A673 (cell line): ENCODE results near the gene HEXD. TPM values are rescaled to one million over a fixed set of nuclear protein-coding genes. Genes with fewer than 3 reads are reported as not detected.
A peak's percentile ranks its signal among the peaks of the same experiment; 100 is the strongest.

Experiments
- BruUV-seq: library from RNA; stranded (reverse); fragments of 400-500 nt; replicated peaks from 2 replicates; lab custom pipeline; 2021; lab: Mats Ljungman, UMichigan
- CTCF ChIA-PET: fragments of 300-600 bp; sonication (Branson Sonifier 250); formaldehyde crosslinking; loops from one replicate; lab custom pipeline; 2022; ENCODE audit warnings: antibody characterized with exemption; lab: Charles Lee
- POLR2A ChIA-PET: fragments of 300-600 bp; sonication (Branson Sonifier 250); formaldehyde crosslinking; loops from one replicate; lab custom pipeline; 2022; ENCODE audit warnings: antibody characterized with exemption; ENCODE audit not compliant: low non-redundant PET; lab: Charles Lee
- DNase-seq: peaks from one replicate; pipeline ENCODE4 v3.0.0-alpha.2; 2015; ENCODE audit warnings: low spot score
- H3K27ac ChIP-seq: fragments of 200-600 bp; sonication (generic); 2 replicates; pipeline ENCODE4 v1.5.1; 2016; ENCODE audit warnings: mixed run types, low read depth, mild to moderate bottlenecking, mixed read lengths, antibody characterized with exemption, low read length; ENCODE audit not compliant: poor library complexity, severe bottlenecking
- H3K27me3 ChIP-seq: fragments of 200-600 bp; sonication (generic); replicated peaks from 2 replicates; pipeline ENCODE4 v1.6.1; 2017; ENCODE audit warnings: mixed run types, low read depth, mild to moderate bottlenecking, mixed read lengths, antibody characterized with exemption, low read length; ENCODE audit not compliant: insufficient read depth, poor library complexity
- H3K36me3 ChIP-seq: fragments of 200-600 bp; sonication (generic); 2 replicates; pipeline ENCODE4 v1.6.1; 2016; ENCODE audit warnings: mixed run types, mild to moderate bottlenecking, mixed read lengths, antibody characterized with exemption, low read length; ENCODE audit not compliant: insufficient read depth, poor library complexity, severe bottlenecking
- H3K4me1 ChIP-seq: fragments of 200-600 bp; sonication (generic); 2 replicates; pipeline ENCODE4 v1.6.1; 2017; ENCODE audit warnings: mixed run types, mild to moderate bottlenecking, mixed read lengths, antibody characterized with exemption, low read length; ENCODE audit not compliant: insufficient read depth, poor library complexity, severe bottlenecking
- H3K4me3 ChIP-seq: fragments of 200-600 bp; sonication (generic); 2 replicates; pipeline ENCODE4 v1.5.1; 2016; ENCODE audit warnings: low read depth, mixed run types, mild to moderate bottlenecking, mixed read lengths, low read length; ENCODE audit not compliant: poor library complexity, severe bottlenecking
- H3K9me3 ChIP-seq: fragments of 200-600 bp; sonication (generic); 2 replicates; pipeline ENCODE4 v1.6.1; 2016; ENCODE audit warnings: mixed run types, low read depth, mild to moderate bottlenecking, mixed read lengths, antibody characterized with exemption, low read length; ENCODE audit not compliant: poor library complexity, severe bottlenecking
- CTCF ChIP-seq: fragments of 300-800, 200-600 bp; sonication (generic); conservative IDR thresholded peaks from 2 replicates; pipeline ENCODE4 v1.5.1; 2017; ENCODE audit warnings: low read depth, mild to moderate bottlenecking, antibody characterized with exemption, low read length, moderate library complexity, mixed read lengths
- EZH2 ChIP-seq: fragments of 200-600 bp; sonication (generic); IDR thresholded peaks from 2 replicates; pipeline ENCODE4 v1.6.1; 2017; ENCODE audit warnings: borderline replicate concordance, low read depth, mild to moderate bottlenecking, mixed read lengths, antibody characterized with exemption, low read length; ENCODE audit not compliant: poor library complexity, severe bottlenecking
- intact Hi-C: fragments of 100-400 bp; cut with micrococcal nuclease; formaldehyde crosslinking; loops from one replicate; pipeline ENCODE4 v1.10.0; 2022; ENCODE audit not compliant: unreplicated experiment
- total RNA-seq: library from RNA; stranded (reverse); gene quantifications from 2 replicates; pipeline ENCODE4 v1.2.3, GENCODE V29; 2021

Gene HEXD
- total RNA-seq, 1 experiment from 2014 or later = 20.1 TPM

GRCh38 chr17:82439829-82440365, 21.8 kb downstream of the HEXD start:
- intact Hi-C loops = no loop called here
- POLR2A ChIA-PET = no interaction called here

GRCh38 chr17:82440469-82440981, 22.4 kb downstream of the HEXD start:
- Histone ChIP-seq H3K4me1 (peaks cover 10% of the 10 kb centered on the region), H3K27me3 (no peaks in the 10 kb centered on the region), H3K4me3 (no peak overlapping the region), H3K27ac (no peak overlapping the region), H3K9me3 (no peaks in the 10 kb centered on the region), H3K36me3 (peaks cover 6% of the 10 kb centered on the region)
- ChIA-PET POLR2A (no interaction called here), CTCF (no interaction called here)
- DNase-seq = no peak
- intact Hi-C loops = no loop called here
- BruUV-seq = no TSS peak
- TF ChIP-seq CTCF = no peak
- TF ChIP-seq EZH2 = no peak

More at GRCh38 chr17:82439829-82440365, 21.8 kb downstream of the HEXD start:
- H3K27ac ChIP-seq = no peak overlapping the region
- TF ChIP-seq CTCF = no peak
- no peak for TF ChIP-seq EZH2
- no peaks in the 10 kb centered on the region for H3K27me3 ChIP-seq
- peaks cover 6% of the 10 kb centered on the region for H3K36me3 ChIP-seq
- CTCF ChIA-PET = no interaction called here
- no TSS peak for BruUV-seq
- DNase-seq = no peak
- no peaks in the 10 kb centered on the region for H3K9me3 ChIP-seq
- H3K4me1 ChIP-seq = peaks cover 10% of the 10 kb centered on the region
- no peak overlapping the region for H3K4me3 ChIP-seq

- intact Hi-C loops = no loop called here
- peaks cover 10% of the 10 kb centered on the region for H3K36me3 ChIP-seq
- no peak for TF ChIP-seq EZH2
- no peak for TF ChIP-seq CTCF
- H3K27ac ChIP-seq = no peak overlapping the region
- peak; percentile 79 for DNase-seq
- ChIA-PET POLR2A (no interaction called here), CTCF (no interaction called here)
- H3K9me3 ChIP-seq = no peaks in the 10 kb centered on the region
- BruUV-seq = no TSS peak
- H3K27me3 ChIP-seq = no peaks in the 10 kb centered on the region
- peaks cover 10% of the 10 kb centered on the region for H3K4me1 ChIP-seq
- H3K4me3 ChIP-seq = no peak overlapping the region
Observed at GRCh38 chr17:82440991-82441627, 23.0 kb downstream of the HEXD start.
